Neutrophil (primary cell): Measurements from ENCODE around the gene ATG2A.

Experiments
- H3K27ac ChIP-seq: fragments of 200-600 bp; sonication (generic); 2 replicates; pipeline ENCODE4 v1.5.1; 2016; ENCODE audit warnings: mild to moderate bottlenecking, moderate library complexity
- H3K27me3 ChIP-seq: fragments of 200-600 bp; sonication (generic); 2 replicates; pipeline ENCODE4 v1.6.0; 2016; ENCODE audit warnings: mild to moderate bottlenecking
- H3K36me3 ChIP-seq: fragments of 200-600 bp; sonication (generic); 2 replicates; pipeline ENCODE4 v1.5.1; 2017
- H3K4me1 ChIP-seq, 2 experiments: fragments of 200-600 bp in 1 of 2; sonication (generic) in 1 of 2; 1 replicate in 1 of 2; 2 replicates in 1 of 2; pipeline versions ENCODE4 v1.5.1 to v1.6.1; 2013 to 2016; ENCODE audit warnings: low read depth in 1 of 2, low read length in 1 of 2, mild to moderate bottlenecking in 1 of 2, moderate library complexity in 1 of 2; ENCODE audit not compliant: control insufficient read depth in 1 of 2, insufficient read depth in 1 of 2
- H3K4me3 ChIP-seq, 2 experiments: fragments of 200-600 bp in 1 of 2; sonication (generic) in 1 of 2; 1 replicate in 1 of 2; 2 replicates in 1 of 2; pipeline ENCODE4 v1.5.1; 2013 to 2016; ENCODE audit warnings: low read depth in 1 of 2, low read length in 1 of 2, mild to moderate bottlenecking in 1 of 2, moderate library complexity in 1 of 2
- H3K9me3 ChIP-seq: fragments of 200-600 bp; sonication (generic); 2 replicates; pipeline ENCODE4 v1.5.1; 2016
- CTCF ChIP-seq: fragments of 200-600 bp; sonication (generic); IDR thresholded peaks from 2 replicates; pipeline ENCODE4 v1.5.1; 2016; ENCODE audit warnings: antibody characterized with exemption

ATG2A gene

GRCh38 chr11:64933935-64934681 is 17.1 kb upstream of the ATG2A start:
- Histone ChIP-seq H3K4me3 (no peak overlapping the region), H3K36me3 (peaks cover 73% of the 10 kb centered on the region), H3K27me3 (peaks cover 11% of the 10 kb centered on the region), H3K9me3 (no peaks in the 10 kb centered on the region), H3K4me1 (peaks cover 7 to 10% of the 10 kb centered on the region in 2 experiments), H3K27ac (peak overlapping the region; percentile 66)
- no peak for TF ChIP-seq CTCF

DNA sequence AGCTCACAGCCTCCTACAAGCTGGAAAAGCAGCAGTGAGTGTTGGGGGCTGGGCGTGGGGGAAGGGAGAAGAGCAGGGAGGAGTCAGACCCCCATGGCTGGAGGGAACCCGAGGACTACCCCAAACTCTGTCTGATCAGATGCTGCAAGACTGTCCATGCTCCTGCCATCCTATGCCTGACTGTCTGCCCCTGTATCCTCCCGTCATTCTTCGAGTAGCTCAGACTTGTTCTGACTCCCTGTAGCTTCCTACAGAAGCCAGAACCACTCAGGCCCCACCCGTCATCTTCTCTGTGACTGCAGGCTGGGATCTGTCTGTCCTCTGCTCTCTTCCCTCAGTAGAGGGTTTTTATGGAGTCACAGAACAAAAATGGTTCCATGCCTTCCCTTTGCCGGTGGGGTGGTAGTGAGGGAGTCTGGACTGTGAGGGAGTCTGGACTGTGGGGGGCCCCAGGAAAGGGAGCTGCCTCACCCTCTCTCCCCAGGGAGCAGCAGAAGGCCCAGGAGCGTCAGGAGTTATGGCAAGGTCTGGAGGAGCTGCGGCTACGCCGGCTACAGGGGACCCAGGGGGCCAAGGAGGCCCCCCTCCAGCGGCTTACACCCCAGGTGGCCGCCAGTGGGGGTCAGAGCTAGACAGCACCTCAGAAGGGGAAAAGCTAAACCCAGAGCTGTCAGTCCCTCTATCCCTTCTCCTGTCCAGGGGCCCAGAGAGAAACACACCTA is 16.4 kb upstream of the ATG2A start:
- TF ChIP-seq CTCF = no peak
- peaks cover 7 to 10% of the 10 kb centered on the region in 2 experiments for H3K4me1 ChIP-seq
- H3K36me3 ChIP-seq = peaks cover 80% of the 10 kb centered on the region
- H3K27ac ChIP-seq = peak overlapping the region; percentile 66
- H3K27me3 ChIP-seq = peaks cover 8% of the 10 kb centered on the region
- no peak overlapping the region for H3K4me3 ChIP-seq
- no peaks in the 10 kb centered on the region for H3K9me3 ChIP-seq

GRCh38 chr11:64932324-64932723 is 15.3 kb upstream of the ATG2A start:
- H3K27me3 ChIP-seq = peaks cover 2% of the 10 kb centered on the region
- no peak for TF ChIP-seq CTCF
- no peaks in the 10 kb centered on the region for H3K9me3 ChIP-seq
- peaks cover 7 to 10% of the 10 kb centered on the region in 2 experiments for H3K4me1 ChIP-seq
- H3K27ac ChIP-seq = no peak overlapping the region
- H3K4me3 ChIP-seq = no peak overlapping the region
- peaks cover 91% of the 10 kb centered on the region for H3K36me3 ChIP-seq

DNA sequence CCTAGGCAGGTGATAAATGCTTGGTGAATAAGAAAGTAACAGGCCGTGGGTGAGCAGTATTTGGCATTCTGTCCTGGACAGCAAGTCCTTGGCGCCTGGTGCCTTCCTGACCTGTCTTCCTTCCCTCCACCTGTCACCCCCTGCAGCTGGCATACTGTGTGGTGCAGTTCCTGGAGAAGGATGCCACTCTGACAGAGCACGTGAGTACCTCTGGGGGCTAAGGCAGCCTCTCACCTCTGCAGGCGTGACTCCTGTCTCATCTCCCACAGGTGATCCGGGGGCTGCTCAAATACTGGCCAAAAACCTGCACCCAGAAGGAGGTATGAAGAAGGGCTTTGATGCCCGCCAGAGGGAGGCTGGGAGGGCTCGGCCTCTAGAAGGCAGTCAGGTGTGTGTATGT is 14.3 kb upstream of the ATG2A start:
- Histone ChIP-seq H3K27ac (no peak overlapping the region), H3K36me3 (peaks cover 100% of the 10 kb centered on the region), H3K9me3 (no peaks in the 10 kb centered on the region), H3K27me3 (no peaks in the 10 kb centered on the region), H3K4me3 (no peak overlapping the region), H3K4me1 (peaks cover 7 to 14% of the 10 kb centered on the region in 2 experiments)
- TF ChIP-seq CTCF = no peak

- H3K27ac ChIP-seq = no peak overlapping the region
- H3K4me1 ChIP-seq = peaks cover 12 to 24% of the 10 kb centered on the region in 2 experiments
- H3K36me3 ChIP-seq = peaks cover 93% of the 10 kb centered on the region
- no peaks in the 10 kb centered on the region for H3K27me3 ChIP-seq
- no peaks in the 10 kb centered on the region for H3K9me3 ChIP-seq
- no peak for TF ChIP-seq CTCF
- H3K4me3 ChIP-seq = no peak overlapping the region
These were observed 13.3 kb upstream of the ATG2A start for GRCh38 chr11:64930340-64930739.
